Neural progenitor cell (in vitro differentiated cells): Measurements from ENCODE around the gene NEU4. TPM values are rescaled to one million over a fixed set of nuclear protein-coding genes. Genes with fewer than 3 reads are reported as not detected.
A peak's percentile ranks its signal among the peaks of the same experiment; 100 is the strongest.

Source experiments
- DNase-seq: peaks from one replicate; pipeline ENCODE4 v3.0.0-alpha.2; 2016; ENCODE audit warnings: low spot score
- H2AFZ ChIP-seq: fragments of 200-600 bp; sonication (generic); replicated peaks from 2 replicates; pipeline ENCODE4 v1.6.1; 2016; ENCODE audit warnings: antibody characterized with exemption
- H3F3A ChIP-seq: fragments of 200-600 bp; sonication (generic); 2 replicates; pipeline ENCODE4 v1.6.1; 2016; ENCODE audit warnings: antibody characterized with exemption, low read depth
- H3K27ac ChIP-seq: fragments of 200-600 bp; sonication (generic); 2 replicates; pipeline ENCODE4 v1.5.1; 2016; ENCODE audit warnings: mild to moderate bottlenecking
- H3K27me3 ChIP-seq: fragments of 200-600 bp; sonication (generic); 2 replicates; pipeline ENCODE4 v1.6.1; 2016; ENCODE audit warnings: mild to moderate bottlenecking, moderate library complexity
- H3K36me3 ChIP-seq: fragments of 200-600 bp; sonication (generic); 2 replicates; pipeline ENCODE4 v1.5.1; 2016
- H3K4me1 ChIP-seq: fragments of 200-600 bp; sonication (generic); 2 replicates; pipeline ENCODE4 v1.6.1; 2016; ENCODE audit warnings: mixed run types
- H3K4me2 ChIP-seq: fragments of 200-600 bp; sonication (generic); 2 replicates; pipeline ENCODE4 v1.6.1; 2016
- H3K4me3 ChIP-seq: fragments of 200-600 bp; sonication (generic); 2 replicates; pipeline ENCODE4 v1.5.1; 2016
- H3K79me2 ChIP-seq: fragments of 200-600 bp; sonication (generic); 2 replicates; pipeline ENCODE4 v1.6.1; 2016; ENCODE audit warnings: low read depth
- H3K9ac ChIP-seq: fragments of 200-600 bp; sonication (generic); 2 replicates; pipeline ENCODE4 v1.6.1; 2016
- H3K9me3 ChIP-seq: fragments of 200-600 bp; sonication (generic); 2 replicates; pipeline ENCODE4 v1.5.1; 2016; ENCODE audit warnings: low read depth
- H4K20me1 ChIP-seq: fragments of 200-600 bp; sonication (generic); 2 replicates; pipeline ENCODE4 v1.6.1; 2016; ENCODE audit warnings: low read depth
- H3K27ac Mint-ChIP-seq: 3 replicates; pipeline ENCODE4 v1.8.0; 2021; ENCODE audit warnings: mixed read lengths
- H3K27me3 Mint-ChIP-seq: 2 replicates; pipeline ENCODE4 v1.8.0; 2022; ENCODE audit warnings: low read depth, mild to moderate bottlenecking, inconsistent platforms, moderate library complexity, mixed read lengths; ENCODE audit not compliant: insufficient read depth
- H3K36me3 Mint-ChIP-seq: 3 replicates; pipeline ENCODE4 v1.8.0; 2021; ENCODE audit warnings: mixed read lengths
- H3K4me1 Mint-ChIP-seq: 3 replicates; pipeline ENCODE4 v1.8.0; 2021; ENCODE audit warnings: mixed read lengths
- H3K4me3 Mint-ChIP-seq: 3 replicates; pipeline ENCODE4 v1.8.0; 2021; ENCODE audit warnings: mild to moderate bottlenecking, moderate library complexity, mixed read lengths
- H3K9me3 Mint-ChIP-seq: 3 replicates; pipeline ENCODE4 v1.8.0; 2020; ENCODE audit warnings: mixed read lengths
- EZH2 ChIP-seq: fragments of 200-600 bp; sonication (generic); IDR thresholded peaks from 2 replicates; pipeline ENCODE4 v1.6.1; 2017; ENCODE audit warnings: antibody characterized with exemption, mild to moderate bottlenecking, moderate library complexity
- EZH2phosphoT487 ChIP-seq: fragments of 200-600 bp; sonication (generic); IDR thresholded peaks from 2 replicates; pipeline ENCODE4 v1.6.1; 2017; ENCODE audit warnings: antibody characterized with exemption
- total RNA-seq: library from RNA; depleted of rRNA; stranded (reverse); fragments of >200 nt; gene quantifications from 2 replicates; pipeline ENCODE4 v1.2.3, GENCODE V29; 2015; ENCODE audit warnings: low replicate concordance
- TF ChIP-seq, protein P1 (sequence below): fragments of 200-600 bp; sonication (generic); IDR thresholded peaks from 2 replicates; pipeline ENCODE4 v1.5.1; 2017; ENCODE audit warnings: antibody characterized with exemption, mild to moderate bottlenecking

The NEU4 gene
- total RNA-seq, 1 donor from 2014 or later = not detected

DNA sequence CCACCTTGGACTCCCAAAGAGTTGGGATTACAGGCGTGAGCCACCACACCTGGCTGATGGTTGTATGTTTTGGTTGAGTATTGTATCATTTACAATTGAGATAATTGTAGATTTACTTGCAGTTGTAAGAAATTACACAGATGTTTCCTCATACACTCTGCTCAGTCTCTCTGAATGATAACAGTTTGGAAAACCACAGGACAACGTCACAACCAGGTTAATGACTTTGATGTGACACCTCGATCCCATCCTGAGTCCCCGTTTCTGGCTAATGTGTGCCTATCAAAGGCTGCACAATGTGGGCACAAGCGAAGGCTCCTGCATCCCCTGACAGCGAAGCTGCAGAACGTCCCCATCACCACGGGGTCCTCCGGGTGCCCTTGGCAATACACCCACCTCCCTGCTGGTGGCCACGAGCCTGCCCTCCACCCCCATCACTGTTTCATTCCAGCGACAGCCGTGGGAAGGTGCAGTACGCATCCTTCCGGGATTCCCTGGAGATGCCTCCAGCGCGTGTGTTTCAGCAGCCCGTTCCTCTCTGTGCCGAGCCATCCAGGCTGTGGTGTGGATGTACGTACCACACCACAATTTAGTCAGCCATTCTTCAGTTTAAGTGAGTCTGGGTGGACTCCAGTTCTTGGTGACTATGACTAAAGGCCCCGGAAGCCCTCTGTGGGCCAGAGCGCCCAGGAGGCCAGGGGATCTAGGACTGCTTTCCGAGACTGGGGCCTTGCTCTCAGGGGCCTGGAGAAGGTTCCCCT is 54.0 kb downstream of the NEU4 start:
- H4K20me1 ChIP-seq = peaks cover 12% of the 10 kb centered on the region
- peaks cover 29% of the 10 kb centered on the region for H3F3A ChIP-seq
- no peak overlapping the region for H3K9ac ChIP-seq
- H3K4me3 Mint-ChIP-seq = no peak overlapping the region
- H3K79me2 ChIP-seq = no peaks in the 10 kb centered on the region
- no peak for TF ChIP-seq EZH2
- TF ChIP-seq, protein P1, sequence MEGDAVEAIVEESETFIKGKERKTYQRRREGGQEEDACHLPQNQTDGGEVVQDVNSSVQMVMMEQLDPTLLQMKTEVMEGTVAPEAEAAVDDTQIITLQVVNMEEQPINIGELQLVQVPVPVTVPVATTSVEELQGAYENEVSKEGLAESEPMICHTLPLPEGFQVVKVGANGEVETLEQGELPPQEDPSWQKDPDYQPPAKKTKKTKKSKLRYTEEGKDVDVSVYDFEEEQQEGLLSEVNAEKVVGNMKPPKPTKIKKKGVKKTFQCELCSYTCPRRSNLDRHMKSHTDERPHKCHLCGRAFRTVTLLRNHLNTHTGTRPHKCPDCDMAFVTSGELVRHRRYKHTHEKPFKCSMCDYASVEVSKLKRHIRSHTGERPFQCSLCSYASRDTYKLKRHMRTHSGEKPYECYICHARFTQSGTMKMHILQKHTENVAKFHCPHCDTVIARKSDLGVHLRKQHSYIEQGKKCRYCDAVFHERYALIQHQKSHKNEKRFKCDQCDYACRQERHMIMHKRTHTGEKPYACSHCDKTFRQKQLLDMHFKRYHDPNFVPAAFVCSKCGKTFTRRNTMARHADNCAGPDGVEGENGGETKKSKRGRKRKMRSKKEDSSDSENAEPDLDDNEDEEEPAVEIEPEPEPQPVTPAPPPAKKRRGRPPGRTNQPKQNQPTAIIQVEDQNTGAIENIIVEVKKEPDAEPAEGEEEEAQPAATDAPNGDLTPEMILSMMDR = no peak
- H3K4me2 ChIP-seq = no peak overlapping the region
- no peaks in the 10 kb centered on the region for H3K36me3 Mint-ChIP-seq
- no peak overlapping the region for H2AFZ ChIP-seq
- H3K4me1 Mint-ChIP-seq = peaks cover 24% of the 10 kb centered on the region
- H3K27me3 Mint-ChIP-seq = peaks cover 24% of the 10 kb centered on the region
- no peaks in the 10 kb centered on the region for H3K36me3 ChIP-seq
- no peaks in the 10 kb centered on the region for H3K4me1 ChIP-seq
- H3K27ac Mint-ChIP-seq = no peak overlapping the region
- H3K4me3 ChIP-seq = no peak overlapping the region
- H3K9me3 ChIP-seq = no peaks in the 10 kb centered on the region
- H3K27ac ChIP-seq = no peak overlapping the region
- DNase-seq = no peak
- no peaks in the 10 kb centered on the region for H3K27me3 ChIP-seq
- H3K9me3 Mint-ChIP-seq = peaks cover 7% of the 10 kb centered on the region

DNA sequence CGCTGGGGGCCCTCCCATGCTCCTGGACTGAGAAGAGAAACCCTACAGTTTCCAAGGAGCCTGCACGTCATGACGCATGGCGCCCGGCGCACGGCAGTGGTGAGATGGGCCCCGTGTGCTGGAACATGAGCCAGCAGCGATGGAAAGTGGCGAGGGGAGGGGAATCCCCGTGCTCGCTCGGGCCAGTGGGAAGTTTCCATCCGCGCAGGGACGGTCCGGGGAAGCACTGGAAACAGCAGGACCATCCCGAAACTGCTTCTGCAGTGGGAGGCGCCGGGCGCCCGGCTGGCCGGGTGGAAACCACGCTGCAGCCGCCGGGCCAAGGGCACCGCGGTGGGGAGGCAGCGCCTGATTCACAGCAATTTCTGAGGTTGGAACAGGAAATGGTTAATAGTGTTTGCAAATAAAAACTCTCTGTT is 54.6 kb downstream of the NEU4 start:
- no peak overlapping the region for H3K4me3 ChIP-seq
- Mint-ChIP-seq H3K4me1 (peaks cover 29% of the 10 kb centered on the region), H3K27ac (no peak overlapping the region), H3K4me3 (no peak overlapping the region), H3K27me3 (peaks cover 24% of the 10 kb centered on the region), H3K36me3 (no peaks in the 10 kb centered on the region), H3K9me3 (peaks cover 7% of the 10 kb centered on the region)
- no peak overlapping the region for H3K4me2 ChIP-seq
- H4K20me1 ChIP-seq = peaks cover 12% of the 10 kb centered on the region
- H3K9ac ChIP-seq = no peak overlapping the region
- H3K4me1 ChIP-seq = no peaks in the 10 kb centered on the region
- H2AFZ ChIP-seq = no peak overlapping the region
- no peaks in the 10 kb centered on the region for H3K27me3 ChIP-seq
- H3K9me3 ChIP-seq = no peaks in the 10 kb centered on the region
- H3F3A ChIP-seq = peaks cover 29% of the 10 kb centered on the region
- DNase-seq = no peak
- no peak for TF ChIP-seq EZH2phosphoT487
- H3K36me3 ChIP-seq = no peaks in the 10 kb centered on the region
- H3K27ac ChIP-seq = no peak overlapping the region
- H3K79me2 ChIP-seq = no peaks in the 10 kb centered on the region

DNA sequence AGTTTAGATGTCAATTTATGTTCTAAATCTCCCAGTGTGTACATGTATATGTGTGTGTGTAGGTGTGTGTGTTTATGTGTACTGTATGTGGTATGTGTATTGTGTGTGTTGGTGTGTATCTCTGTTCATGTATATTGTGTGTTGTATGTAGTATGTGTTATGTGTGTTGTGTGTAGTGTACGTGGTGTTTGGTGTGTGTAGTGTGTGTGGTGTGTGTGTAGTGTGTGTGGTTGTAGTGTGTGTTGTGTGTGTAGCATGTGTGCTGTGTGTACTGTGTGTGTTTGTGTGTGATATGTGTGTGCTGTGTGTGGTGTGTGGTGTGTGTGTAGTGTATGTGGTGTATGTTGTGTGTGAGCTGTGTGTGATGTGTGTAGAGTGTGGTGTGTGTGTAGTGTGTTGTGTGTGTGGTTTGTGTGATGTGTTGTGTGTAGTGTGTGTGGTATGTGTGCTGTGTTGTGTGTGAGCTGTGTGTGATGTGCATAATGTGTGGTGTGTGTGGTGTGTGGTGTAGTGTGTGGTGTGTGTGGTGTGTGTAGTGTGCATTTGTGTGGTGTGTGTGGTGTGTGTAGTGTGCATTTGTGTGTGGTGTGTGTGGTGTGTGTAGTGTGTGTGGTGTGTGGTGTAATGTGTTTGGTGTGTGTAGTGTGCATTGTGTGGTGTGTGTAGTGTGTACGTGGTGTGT is 55.3 kb downstream of the NEU4 start:
- Histone ChIP-seq H3K4me1 (no peaks in the 10 kb centered on the region), H3K79me2 (no peaks in the 10 kb centered on the region), H3K4me3 (no peak overlapping the region), H3K27ac (no peak overlapping the region), H3F3A (peaks cover 29% of the 10 kb centered on the region), H3K9me3 (no peaks in the 10 kb centered on the region), H3K36me3 (no peaks in the 10 kb centered on the region), H3K4me2 (no peak overlapping the region), H3K27me3 (no peaks in the 10 kb centered on the region), H3K9ac (no peak overlapping the region), H4K20me1 (peaks cover 12% of the 10 kb centered on the region), H2AFZ (no peak overlapping the region)
- peaks cover 24% of the 10 kb centered on the region for H3K27me3 Mint-ChIP-seq
- no peaks in the 10 kb centered on the region for H3K36me3 Mint-ChIP-seq
- peaks cover 37% of the 10 kb centered on the region for H3K4me1 Mint-ChIP-seq
- DNase-seq = no peak
- H3K27ac Mint-ChIP-seq = peak overlapping the region; percentile 65
- H3K4me3 Mint-ChIP-seq = peak overlapping the region; percentile 42
- TF ChIP-seq EZH2phosphoT487 = no peak
- H3K9me3 Mint-ChIP-seq = peaks cover 7% of the 10 kb centered on the region

DNA sequence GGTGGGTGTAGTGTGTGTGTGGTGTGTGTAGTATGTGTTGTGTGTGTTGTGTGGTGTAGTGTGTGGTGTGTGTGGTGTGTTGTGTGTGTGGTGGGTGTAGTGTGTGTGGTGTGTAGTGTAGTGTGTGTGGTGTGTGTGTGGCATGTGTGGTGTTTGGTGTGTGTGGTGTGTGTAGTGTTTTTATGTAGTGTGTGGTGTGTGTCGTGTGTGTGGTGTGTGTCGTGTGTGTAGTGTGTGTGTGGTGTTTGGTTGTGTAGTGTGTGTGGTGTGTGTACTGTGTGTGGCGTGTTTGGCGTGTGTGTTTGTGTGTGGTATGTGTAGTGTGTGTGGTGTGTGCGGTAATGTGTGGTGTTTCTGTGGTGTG is 55.8 kb downstream of the NEU4 start:
- Mint-ChIP-seq H3K27ac (no peak overlapping the region), H3K27me3 (peaks cover 24% of the 10 kb centered on the region), H3K4me1 (peaks cover 35% of the 10 kb centered on the region), H3K9me3 (peaks cover 7% of the 10 kb centered on the region), H3K4me3 (peak overlapping the region; percentile 42), H3K36me3 (no peaks in the 10 kb centered on the region)
- TF ChIP-seq EZH2 = no peak
- TF ChIP-seq, protein P1 = no peak
- no peak for TF ChIP-seq EZH2phosphoT487
- Histone ChIP-seq H4K20me1 (peaks cover 12% of the 10 kb centered on the region), H3K4me2 (no peak overlapping the region), H2AFZ (no peak overlapping the region), H3K9me3 (no peaks in the 10 kb centered on the region), H3K9ac (no peak overlapping the region), H3K79me2 (no peaks in the 10 kb centered on the region), H3K36me3 (no peaks in the 10 kb centered on the region), H3K4me3 (no peak overlapping the region), H3K27ac (no peak overlapping the region), H3K4me1 (no peaks in the 10 kb centered on the region), H3K27me3 (no peaks in the 10 kb centered on the region), H3F3A (peaks cover 29% of the 10 kb centered on the region)
- no peak for DNase-seq
